Measurements from ENCODE around the gene LAMB4. TPM values are rescaled to one million over a fixed set of nuclear protein-coding genes. Genes with fewer than 3 reads are reported as not detected.

Gene LAMB4
- total RNA-seq, 4 donors from 2014 or later, result 0.75 to 2.6 (median 1.7) TPM; not detected in 1

GRCh38 chr7:108096996-108097395 is 33.2 kb downstream of the LAMB4 start:
- intact Hi-C loops (cut with DNase I), result loop anchor here (5.0 kb wide), 1 partner anchor 90 kb away; no protein-coding TSS in a partner anchor
- TF ChIP-seq CTCF (IDR thresholded peaks at IDR 0.05), result no peak
- no peak for TF ChIP-seq POLR2AphosphoS5 (IDR thresholded peaks at IDR 0.05)
- TF ChIP-seq POLR2A (IDR thresholded peaks at IDR 0.05; ENCODE audit: low read depth), result no peak
- no peak for TF ChIP-seq EP300 (IDR thresholded peaks at IDR 0.05)
- Histone ChIP-seq H3K27ac (replicated peaks in 1 of 4) (peak overlapping the region in 1 of 4 donors; percentile 8), H3K36me3 (no peaks in the 10 kb centered on the region), H3K4me3 (no peak overlapping the region), H3K4me1 (peaks cover 19 to 55% (median 43%) of the 10 kb centered on the region in 4 donors), H3K27me3 (no peaks in the 10 kb centered on the region), H3K9me3 (no peaks in the 10 kb centered on the region)
- 85% methylated on average over 4 of the region's 4 CpGs for WGBS
- DNase-seq (ENCODE audit: extremely low spot score), result no peak

GRCh38 chr7:108094933-108095710 is 35.0 kb downstream of the LAMB4 start:
- 24% methylated on average over 7 of the region's 7 CpGs for WGBS
- no peak for DNase-seq (ENCODE audit: extremely low spot score)
- Histone ChIP-seq H3K27me3 (no peaks in the 10 kb centered on the region), H3K4me1 (peaks cover 19 to 52% (median 42%) of the 10 kb centered on the region in 4 donors), H3K9me3 (no peaks in the 10 kb centered on the region), H3K36me3 (no peaks in the 10 kb centered on the region), H3K27ac (replicated peaks in 1 of 4) (peak overlapping the region; percentile 54 to 79 (median 62)), H3K4me3 (no peak overlapping the region)
- peak; percentile 71 to 73 for TF ChIP-seq POLR2AphosphoS5 (IDR thresholded peaks at IDR 0.05)
- no peak for TF ChIP-seq POLR2A (IDR thresholded peaks at IDR 0.05; ENCODE audit: low read depth)
- intact Hi-C loops (cut with DNase I), result loop anchor here (5.0 kb wide), 1 partner anchor 88 kb away; no protein-coding TSS in a partner anchor

- no peak for DNase-seq (ENCODE audit: extremely low spot score)
- H3K36me3 ChIP-seq, result no peaks in the 10 kb centered on the region
- peak overlapping the region; percentile 52 to 79 (median 58) for H3K27ac ChIP-seq (replicated peaks in 1 of 4)
- intact Hi-C loops (cut with DNase I), result no loop called here
- H3K27me3 ChIP-seq, result no peaks in the 10 kb centered on the region
- TF ChIP-seq EP300 (IDR thresholded peaks at IDR 0.05) (no peak), CTCF (IDR thresholded peaks at IDR 0.05) (no peak), POLR2AphosphoS5 (IDR thresholded peaks at IDR 0.05) (no peak), POLR2A (IDR thresholded peaks at IDR 0.05; ENCODE audit: low read depth) (no peak)
- H3K4me3 ChIP-seq, result no peak overlapping the region
- no peaks in the 10 kb centered on the region for H3K9me3 ChIP-seq
- H3K4me1 ChIP-seq, result peaks cover 19 to 44% (median 39%) of the 10 kb centered on the region in 4 donors
- WGBS, result 10% methylated on average over 1 of the region's 1 CpG
These were observed 35.8 kb downstream of the LAMB4 start for GRCh38 chr7:108094346-108094745.

GRCh38 chr7:108093851-108094331 is 36.3 kb downstream of the LAMB4 start:
- WGBS, result 42% methylated on average over 4 of the region's 4 CpGs
- intact Hi-C loops (cut with DNase I), result no loop called here
- H3K27me3 ChIP-seq, result no peaks in the 10 kb centered on the region

More at GRCh38 chr7:108093851-108094331, 36.3 kb downstream of the LAMB4 start:
- no peaks in the 10 kb centered on the region for H3K9me3 ChIP-seq
- H3K4me3 ChIP-seq, result no peak overlapping the region
- peaks cover 19 to 40% (median 38%) of the 10 kb centered on the region in 4 donors for H3K4me1 ChIP-seq
- TF ChIP-seq CTCF (IDR thresholded peaks at IDR 0.05), result no peak
- no peak for TF ChIP-seq POLR2A (IDR thresholded peaks at IDR 0.05; ENCODE audit: low read depth)
- TF ChIP-seq POLR2AphosphoS5 (IDR thresholded peaks at IDR 0.05), result no peak
- H3K36me3 ChIP-seq, result no peaks in the 10 kb centered on the region
- no peak for DNase-seq (ENCODE audit: extremely low spot score)
- peak overlapping the region; percentile 52 to 79 (median 58) for H3K27ac ChIP-seq (replicated peaks in 1 of 4)

All from esophagus muscularis mucosa (tissue), 4 donors.